GM23338 (cell line): ENCODE results near the gene RTL1. TPM values are rescaled to one million over a fixed set of nuclear protein-coding genes. Genes with fewer than 3 reads are reported as not detected.

ENCODE experiments used
- ATAC-seq: fragments of 200-7000 bp; cut with Tn5 transposase; 3 replicates; pipeline ENCODE4 v1.9.1; 2020
- DNase-seq: peaks from one replicate; pipeline ENCODE4 v3.0.0-alpha.2; 2015; ENCODE audit warnings: low spot score
- H2AFZ ChIP-seq: fragments of 200-600 bp; sonication (generic); 2 replicates; pipeline ENCODE4 v1.8.0; 2016; ENCODE audit warnings: antibody characterized with exemption, mild to moderate bottlenecking, moderate library complexity
- H3F3A ChIP-seq: fragments of 200-600 bp; sonication (generic); replicated peaks from 2 replicates; pipeline ENCODE4 v1.8.0; 2017; ENCODE audit warnings: antibody characterized with exemption, mixed run types, low read depth
- H3K27ac ChIP-seq: fragments of 200-600 bp; sonication (generic); 2 replicates; pipeline ENCODE4 v1.6.1; 2016; ENCODE audit warnings: low read depth
- H3K27me3 ChIP-seq: fragments of 200-600 bp; sonication (generic); 2 replicates; pipeline ENCODE4 v1.8.0; 2016; ENCODE audit warnings: mild to moderate bottlenecking, mixed run types, moderate library complexity; ENCODE audit not compliant: insufficient read depth
- H3K36me3 ChIP-seq: fragments of 200-600 bp; sonication (generic); 2 replicates; pipeline ENCODE4 v1.8.0; 2016; ENCODE audit warnings: mild to moderate bottlenecking; ENCODE audit not compliant: insufficient read depth
- H3K4me1 ChIP-seq: fragments of 200-600 bp; sonication (generic); 2 replicates; pipeline ENCODE4 v1.8.0; 2016; ENCODE audit warnings: mild to moderate bottlenecking, moderate library complexity; ENCODE audit not compliant: insufficient read depth
- H3K4me2 ChIP-seq: fragments of 200-600 bp; sonication (generic); 2 replicates; pipeline ENCODE4 v1.7.1; 2017; ENCODE audit warnings: mixed run types
- H3K4me3 ChIP-seq: fragments of 200-600 bp; sonication (generic); 2 replicates; pipeline ENCODE4 v1.6.1; 2016; ENCODE audit warnings: mixed run types
- H3K79me2 ChIP-seq: fragments of 200-600 bp; sonication (generic); replicated peaks from 2 replicates; pipeline ENCODE4 v1.8.0; 2017; ENCODE audit warnings: mild to moderate bottlenecking; ENCODE audit not compliant: insufficient read depth
- H3K9me2 ChIP-seq: fragments of 200-600 bp; sonication (generic); 2 replicates; pipeline ENCODE4 v1.8.0; 2017; ENCODE audit not compliant: insufficient read depth
- H4K20me1 ChIP-seq: fragments of 200-600 bp; sonication (generic); replicated peaks from 2 replicates; pipeline ENCODE4 v1.8.0; 2017; ENCODE audit warnings: mild to moderate bottlenecking; ENCODE audit not compliant: insufficient read depth
- H3K27ac Mint-ChIP-seq: 2 replicates; pipeline ENCODE4 v1.8.0; 2020; ENCODE audit warnings: inconsistent platforms, mild to moderate bottlenecking, moderate library complexity, mixed read lengths
- H3K27me3 Mint-ChIP-seq: 3 replicates; pipeline ENCODE4 v1.8.0; 2022; ENCODE audit warnings: low read depth, mild to moderate bottlenecking, moderate library complexity, mixed read lengths, inconsistent platforms; ENCODE audit not compliant: insufficient read depth, poor library complexity
- H3K36me3 Mint-ChIP-seq: 3 replicates; pipeline ENCODE4 v1.8.0; 2021; ENCODE audit warnings: low read depth, mild to moderate bottlenecking, inconsistent platforms, moderate library complexity, mixed read lengths
- H3K4me1 Mint-ChIP-seq: 3 replicates; pipeline ENCODE4 v1.8.0; 2020; ENCODE audit warnings: mild to moderate bottlenecking, inconsistent platforms, mixed read lengths
- H3K4me3 Mint-ChIP-seq: 3 replicates; pipeline ENCODE4 v1.8.0; 2021; ENCODE audit warnings: moderate library complexity, mild to moderate bottlenecking, inconsistent platforms, mixed read lengths
- H3K9me3 Mint-ChIP-seq: 3 replicates; pipeline ENCODE4 v1.8.0; 2020; ENCODE audit warnings: moderate library complexity, mild to moderate bottlenecking, inconsistent platforms, mixed read lengths
- CREB1 ChIP-seq: fragments of 250-450 bp; sonication (Bioruptor Pico); IDR thresholded peaks from 2 replicates; pipeline ENCODE4 v1.5.0; 2020; ENCODE audit warnings: low read depth, mild to moderate bottlenecking, moderate library complexity
- CTCF ChIP-seq, 2 experiments: fragments of 200-600 bp in 1 of 2; sonication (generic) in 1 of 2; conservative IDR thresholded peaks; 2 replicates each; pipeline versions ENCODE4 v1.5.1 to v1.6.1; 2016 to 2017; ENCODE audit warnings: antibody characterized with exemption in 2 of 2, low read depth in 2 of 2, mild to moderate bottlenecking in 2 of 2, moderate library complexity in 1 of 2
- ETS1 ChIP-seq: IDR thresholded peaks from 2 replicates; pipeline ENCODE4 v1.6.1; 2016; ENCODE audit warnings: antibody characterized with exemption
- EZH2 ChIP-seq: fragments of 200-600 bp; sonication (generic); IDR thresholded peaks from one replicate; pipeline ENCODE4 v1.8.0; 2017; ENCODE audit warnings: antibody characterized with exemption, mild to moderate bottlenecking, low read depth; ENCODE audit not compliant: unreplicated experiment
- EZH2phosphoT487 ChIP-seq: fragments of 200-600 bp; sonication (generic); IDR thresholded peaks from one replicate; pipeline ENCODE4 v1.8.1; 2018; ENCODE audit warnings: antibody characterized with exemption; ENCODE audit not compliant: unreplicated experiment
- JUNB ChIP-seq: IDR thresholded peaks from one replicate; pipeline ENCODE4 v1.6.1; 2016; ENCODE audit warnings: antibody characterized with exemption; ENCODE audit not compliant: unreplicated experiment
- NANOG ChIP-seq: IDR thresholded peaks from 2 replicates; pipeline ENCODE4 v1.6.1; 2016; ENCODE audit warnings: antibody characterized with exemption, borderline replicate concordance
- POLR2AphosphoS5 ChIP-seq: IDR thresholded peaks from 2 replicates; pipeline ENCODE4 v1.6.1; 2016; ENCODE audit warnings: antibody characterized with exemption, low read depth
- REST ChIP-seq: IDR thresholded peaks from one replicate; pipeline ENCODE4 v1.6.1; 2018; ENCODE audit warnings: antibody characterized with exemption; ENCODE audit not compliant: unreplicated experiment
- STAT1 ChIP-seq: IDR thresholded peaks from one replicate; pipeline ENCODE4 v1.6.1; 2016; ENCODE audit warnings: antibody characterized with exemption; ENCODE audit not compliant: unreplicated experiment
- ZNF114 ChIP-seq: fragments of 250-450 bp; sonication (Bioruptor Pico); IDR thresholded peaks from 2 replicates; pipeline ENCODE4 v1.5.0; 2020; ENCODE audit warnings: mild to moderate bottlenecking, moderate library complexity
- ZNF331 ChIP-seq: fragments of 250-450 bp; sonication (Bioruptor Pico); IDR thresholded peaks from 2 replicates; pipeline ENCODE4 v1.5.0; 2020; ENCODE audit warnings: low read depth, mild to moderate bottlenecking, moderate library complexity
- ZNF462 ChIP-seq: fragments of 250-450 bp; sonication (Bioruptor Pico); IDR thresholded peaks from 2 replicates; pipeline ENCODE4 v1.5.0; 2020; ENCODE audit warnings: mild to moderate bottlenecking, moderate library complexity
- polyA plus RNA-seq: library from polyadenylated mRNA; unstranded; fragments of >200 nt; fragmentation: Nextera tagmentation; extraction: Ambion mirVana; gene quantifications from 2 replicates; pipeline ENCODE4 v1.2.1, GENCODE V29; 2016
- total RNA-seq: library from RNA; depleted of rRNA; stranded (reverse); fragments of >200 nt; shearing (Covaris generic); gene quantifications from 2 replicates; pipeline ENCODE4 v1.2.3, GENCODE V29; 2014

RTL1 gene
- total and polyA plus RNA-seq, 2 experiments from 2014 or later: not detected

- H4K20me1 ChIP-seq: no peaks in the 10 kb centered on the region
- no peak overlapping the region for H3K4me3 Mint-ChIP-seq
Observed at GRCh38 chr14:100879782-100880181, 23.7 kb downstream of the RTL1 start.

More at GRCh38 chr14:100879782-100880181, 23.7 kb downstream of the RTL1 start:
- TF ChIP-seq STAT1: no peak
- TF ChIP-seq ZNF114: no peak
- TF ChIP-seq ETS1: no peak
- no peak for TF ChIP-seq CREB1 (CRISPR knock-in tag)
- TF ChIP-seq REST: no peak
- no peak for TF ChIP-seq JUNB
- no peak for TF ChIP-seq EZH2
- no peak for TF ChIP-seq CTCF (conservative IDR thresholded peaks at IDR 0.05; ENCODE audit: low read depth in 2 of 2)
- no peak for TF ChIP-seq ZNF462
- no peak for TF ChIP-seq POLR2AphosphoS5
- TF ChIP-seq EZH2phosphoT487: no peak
- TF ChIP-seq ZNF331: no peak
- TF ChIP-seq NANOG: no peak
- H3K4me3 ChIP-seq: no peak overlapping the region
- H3K9me2 ChIP-seq: peaks cover 4% of the 10 kb centered on the region
- no peaks in the 10 kb centered on the region for H3F3A ChIP-seq
- Mint-ChIP-seq H3K4me1 (no peaks in the 10 kb centered on the region; the same call in 2 of the 3 replicates), H3K36me3 (peaks cover 2% of the 10 kb centered on the region; the same call in 2 of the 3 replicates), H3K27ac (no peak overlapping the region), H3K9me3 (peaks cover 20% of the 10 kb centered on the region), H3K27me3 (peaks cover 10% of the 10 kb centered on the region)
- no peaks in the 10 kb centered on the region for H3K79me2 ChIP-seq
- ATAC-seq (no peak), DNase-seq (no peak)
- no peaks in the 10 kb centered on the region for H3K36me3 ChIP-seq
- H3K4me1 ChIP-seq: no peaks in the 10 kb centered on the region
- no peak overlapping the region for H2AFZ ChIP-seq
- H3K27ac ChIP-seq: no peak overlapping the region
- no peak overlapping the region for H3K4me2 ChIP-seq
- no peaks in the 10 kb centered on the region for H3K27me3 ChIP-seq
